ENCODE data around the gene ADRA2B. TPM values are rescaled to one million over a fixed set of nuclear protein-coding genes. Genes with fewer than 3 reads are reported as not detected.

ADRA2B gene
- total RNA-seq, 4 donors from 2014 or later, result 0.27 to 0.32 TPM; not detected in 2

DNA sequence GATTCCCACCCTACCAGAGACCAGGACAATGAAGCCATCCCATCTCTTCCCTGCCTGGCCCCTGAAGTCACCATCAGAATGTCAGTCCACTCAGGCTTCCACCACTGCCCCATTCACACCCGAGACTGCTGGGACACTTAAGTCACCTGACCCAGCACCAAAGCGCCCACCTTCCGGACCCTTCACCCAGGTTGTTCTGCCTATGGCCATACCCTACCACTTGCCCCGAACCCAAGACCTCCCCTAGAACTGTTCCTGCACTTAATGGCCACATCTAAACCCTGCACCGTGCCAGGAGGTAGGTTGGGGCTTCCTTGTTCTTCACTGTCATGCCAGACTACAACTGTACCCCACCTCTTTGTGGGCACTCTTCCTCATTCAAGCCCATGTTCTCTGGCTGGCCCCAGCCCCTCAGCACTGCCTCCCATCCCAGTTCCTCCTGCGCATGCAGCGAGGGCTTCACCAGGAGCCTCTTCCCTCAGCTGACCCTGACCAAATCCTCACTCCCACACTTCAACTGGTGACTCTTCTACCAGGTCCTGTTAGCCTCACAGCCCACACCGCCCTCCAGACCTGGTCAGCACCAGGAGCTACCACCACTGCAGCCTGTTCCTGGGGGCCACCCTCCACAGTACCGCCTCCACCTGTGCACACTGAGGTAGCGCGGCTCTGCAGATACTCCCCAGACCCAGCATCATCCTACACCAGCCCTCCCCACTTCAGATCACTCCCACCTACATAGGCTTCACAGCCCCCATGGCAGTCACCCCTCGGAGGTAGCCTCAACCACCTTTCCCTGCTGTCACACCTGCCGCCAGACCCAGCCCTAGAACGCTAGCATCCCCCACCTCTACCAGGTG is 8.3 kb upstream of the ADRA2B start:
- intact Hi-C loops (cut with DNase I; ENCODE audit: low total_unique reads) (no loop called here), in situ Hi-C loops (cut with MboI; ENCODE audit: low pct_ligation_motif_present in 1 of 4, low pct_unique_long_range_greater_than_20kb in 1 of 4, low sequenced_read_pairs in 3 of 4) (loop anchor here in 3 of 4 donors (25.0 kb wide), 1 partner anchor 112 kb away; no protein-coding TSS in a partner anchor)
- H3K4me1 ChIP-seq, result no peaks in the 10 kb centered on the region
- peaks cover 13% of the 10 kb centered on the region for H3K27me3 ChIP-seq
- no peaks in the 10 kb centered on the region for H3K9me3 ChIP-seq
- WGBS, 2 donors (ENCODE audit: low coverage in 1 of 2), result 93% methylated on average over 5 to 14 of the region's 14 CpGs
- H3K27ac ChIP-seq, result no peak overlapping the region
- no peaks in the 10 kb centered on the region for H3K36me3 ChIP-seq
- no peak overlapping the region for H3K4me3 ChIP-seq
- TF ChIP-seq POLR2AphosphoS5 (IDR thresholded peaks at IDR 0.05) (no peak), POLR2A (IDR thresholded peaks at IDR 0.05) (no peak), CTCF (IDR thresholded peaks at IDR 0.05) (no peak), EP300 (IDR thresholded peaks at IDR 0.05; ENCODE audit: low read depth) (no peak)
- no peak for DNase-seq

- H3K36me3 ChIP-seq, result no peaks in the 10 kb centered on the region
- in situ Hi-C loops (cut with MboI; ENCODE audit: low pct_ligation_motif_present in 1 of 4, low pct_unique_long_range_greater_than_20kb in 1 of 4, low sequenced_read_pairs in 3 of 4), result loop anchor here in 3 of 4 donors (25.0 kb wide), 1 partner anchor 112 kb away; no protein-coding TSS in a partner anchor
- DNase-seq, result no peak
- peaks cover 13% of the 10 kb centered on the region for H3K27me3 ChIP-seq
- no peaks in the 10 kb centered on the region for H3K9me3 ChIP-seq
- intact Hi-C loops (cut with DNase I; ENCODE audit: low total_unique reads), result no loop called here
- H3K4me3 ChIP-seq, result no peak overlapping the region
- no peak for TF ChIP-seq CTCF (IDR thresholded peaks at IDR 0.05)
- TF ChIP-seq POLR2AphosphoS5 (IDR thresholded peaks at IDR 0.05), result no peak
- no peak for TF ChIP-seq EP300 (IDR thresholded peaks at IDR 0.05; ENCODE audit: low read depth)
- no peak overlapping the region for H3K27ac ChIP-seq
- H3K4me1 ChIP-seq, result no peaks in the 10 kb centered on the region
- WGBS, 2 donors (ENCODE audit: low coverage in 1 of 2), result 86% methylated on average over 9 of the region's 11 CpGs; no CpG with 5 or more reads in 1 of the 2 donors
These were observed 7.6 kb upstream of the ADRA2B start for GRCh38 chr2:96123936-96124335.

GRCh38 chr2:96123290-96123689 is 6.9 kb upstream of the ADRA2B start:
- Histone ChIP-seq H3K4me3 (no peak overlapping the region), H3K27ac (no peak overlapping the region), H3K27me3 (peaks cover 18% of the 10 kb centered on the region), H3K4me1 (no peaks in the 10 kb centered on the region), H3K9me3 (no peaks in the 10 kb centered on the region), H3K36me3 (no peaks in the 10 kb centered on the region)
- WGBS, 2 donors (ENCODE audit: low coverage in 1 of 2), result 78% methylated on average over 1 of the region's 1 CpG; no CpG with 5 or more reads in 1 of the 2 donors
- DNase-seq, result no peak
- TF ChIP-seq CTCF (IDR thresholded peaks at IDR 0.05) (no peak), EP300 (IDR thresholded peaks at IDR 0.05; ENCODE audit: low read depth) (no peak), POLR2A (IDR thresholded peaks at IDR 0.05) (no peak), POLR2AphosphoS5 (IDR thresholded peaks at IDR 0.05) (no peak)
- in situ Hi-C loops (cut with MboI; ENCODE audit: low pct_ligation_motif_present in 1 of 4, low pct_unique_long_range_greater_than_20kb in 1 of 4, low sequenced_read_pairs in 3 of 4) (loop anchor here in 3 of 4 donors (25.0 kb wide), 1 partner anchor 111 kb away; no protein-coding TSS in a partner anchor), intact Hi-C loops (cut with DNase I; ENCODE audit: low total_unique reads) (no loop called here)

DNA sequence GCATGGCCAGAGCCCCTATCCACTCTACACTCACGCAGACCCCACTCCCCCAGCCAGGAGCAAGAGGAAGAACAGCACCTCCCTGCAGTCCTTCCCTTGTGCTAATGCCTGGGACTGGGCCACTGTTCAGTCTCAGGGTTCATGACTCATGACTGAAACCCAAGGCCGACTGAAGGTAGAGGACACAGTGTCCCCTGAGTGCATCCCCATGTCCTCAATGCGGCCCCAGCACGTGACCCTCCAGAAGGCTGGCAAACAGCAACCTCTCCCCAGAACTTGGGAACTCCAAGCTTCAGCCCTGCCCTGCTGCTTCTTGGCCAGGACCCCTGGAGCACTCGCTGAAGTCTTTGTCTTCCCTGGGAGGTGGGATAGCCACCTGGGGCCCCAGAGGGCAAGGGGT is 6.0 kb upstream of the ADRA2B start:
- no peak for DNase-seq
- 72% methylated on average over 5 of the region's 5 CpGs; no CpG with 5 or more reads in 1 of the 2 donors for WGBS, 2 donors (ENCODE audit: low coverage in 1 of 2)
- Histone ChIP-seq H3K27me3 (peaks cover 27% of the 10 kb centered on the region), H3K27ac (no peak overlapping the region), H3K9me3 (no peaks in the 10 kb centered on the region), H3K4me3 (no peak overlapping the region), H3K4me1 (peaks cover 0 to 3% (median 2%) of the 10 kb centered on the region in 4 donors), H3K36me3 (no peaks in the 10 kb centered on the region)
- intact Hi-C loops (cut with DNase I; ENCODE audit: low total_unique reads), result no loop called here
- TF ChIP-seq EP300 (IDR thresholded peaks at IDR 0.05; ENCODE audit: low read depth) (no peak), POLR2AphosphoS5 (IDR thresholded peaks at IDR 0.05) (no peak), CTCF (IDR thresholded peaks at IDR 0.05) (no peak), POLR2A (IDR thresholded peaks at IDR 0.05) (no peak)
- in situ Hi-C loops (cut with MboI; ENCODE audit: low pct_ligation_motif_present in 1 of 4, low pct_unique_long_range_greater_than_20kb in 1 of 4, low sequenced_read_pairs in 3 of 4), result loop anchor here in 3 of 4 donors (25.0 kb wide), 1 partner anchor 110 kb away; no protein-coding TSS in a partner anchor
